GM13977 (cell line): ENCODE data around the gene SPINK8.

Source experiments
- DNase-seq: peaks from one replicate; pipeline ENCODE4 v3.0.0; 2012; ENCODE audit warnings: low spot score
- CTCF ChIP-seq: IDR thresholded peaks from 2 replicates; pipeline ENCODE4 v1.5.1; 2012; ENCODE audit warnings: mild to moderate bottlenecking, control low read depth; ENCODE audit not compliant: insufficient read depth; ENCODE audit errors: extremely low read depth, missing control alignments
- in situ Hi-C: fragments of 300-500 bp; cut with MboI; formaldehyde crosslinking; loops from one replicate; pipeline ENCODE4 v1.12.0; 2022; ENCODE audit warnings: low sequenced_read_pairs, low pct_unique_long_range_greater_than_20kb, mixed read lengths, inconsistent platforms; ENCODE audit not compliant: unreplicated experiment

SPINK8 gene

GRCh38 chr3:48258530-48258929, 74.9 kb downstream of the SPINK8 start:
- TF ChIP-seq CTCF: no peak
- no peak for DNase-seq
- in situ Hi-C loops: no loop called here
